Osteocyte (in vitro differentiated cells): ENCODE measurements around the gene SH3BP2. TPM values are rescaled to one million over a fixed set of nuclear protein-coding genes. Genes with fewer than 3 reads are reported as not detected.
A peak's percentile ranks its signal among the peaks of the same experiment; 100 is the strongest.

ENCODE experiments used
- DNase-seq: peaks from one replicate; pipeline ENCODE4 v3.0.0; 2021; ENCODE audit warnings: mixed read lengths; ENCODE audit not compliant: unreplicated experiment; ENCODE audit errors: extremely low spot score
- H3K27ac Mint-ChIP-seq: one replicate; pipeline ENCODE4 v1.8.0; 2021; ENCODE audit warnings: mild to moderate bottlenecking, mixed read lengths; ENCODE audit not compliant: unreplicated experiment
- H3K27me3 Mint-ChIP-seq: one replicate; pipeline ENCODE4 v1.8.0; 2021; ENCODE audit warnings: mixed read lengths; ENCODE audit not compliant: unreplicated experiment
- H3K36me3 Mint-ChIP-seq: one replicate; pipeline ENCODE4 v1.8.0; 2021; ENCODE audit warnings: mixed read lengths; ENCODE audit not compliant: unreplicated experiment
- H3K4me1 Mint-ChIP-seq: one replicate; pipeline ENCODE4 v1.8.0; 2021; ENCODE audit warnings: mixed read lengths; ENCODE audit not compliant: unreplicated experiment
- H3K4me3 Mint-ChIP-seq: one replicate; pipeline ENCODE4 v1.8.0; 2021; ENCODE audit warnings: mild to moderate bottlenecking, moderate library complexity, mixed read lengths; ENCODE audit not compliant: unreplicated experiment
- H3K9me3 Mint-ChIP-seq: one replicate; pipeline ENCODE4 v1.8.0; 2021; ENCODE audit warnings: mixed read lengths; ENCODE audit not compliant: unreplicated experiment
- CTCF ChIP-seq: fragments of 200-600 bp; sonication (generic); IDR thresholded peaks from 2 replicates; pipeline ENCODE4 v1.5.0; 2021; ENCODE audit warnings: antibody characterized with exemption, mild to moderate bottlenecking, moderate library complexity
- total RNA-seq: library from RNA; stranded (reverse); gene quantifications from 2 replicates; pipeline ENCODE4 v1.2.1, GENCODE V29; 2021

Gene SH3BP2
- total RNA-seq, 1 donor from 2014 or later, result 110 TPM

DNA sequence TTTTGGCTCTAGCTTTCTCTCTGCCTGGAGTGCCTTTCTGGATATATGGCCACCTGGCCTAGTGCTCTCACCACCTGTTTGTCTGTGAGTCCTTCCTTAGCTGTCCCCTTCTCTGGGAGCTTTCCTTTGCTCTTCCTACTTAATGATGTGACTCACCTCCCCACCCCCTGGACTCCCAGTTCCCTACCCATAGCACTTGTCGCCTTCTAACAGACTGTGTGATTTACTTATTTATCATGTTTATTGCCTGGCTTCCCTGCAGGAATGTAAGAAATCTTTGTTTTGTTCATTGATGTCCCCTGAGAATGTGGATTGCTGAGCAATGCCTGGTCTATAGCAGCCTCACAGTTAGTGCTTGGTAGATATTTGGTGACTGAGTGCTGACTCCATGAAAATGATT is 69.6 kb downstream of the SH3BP2 start:
- peaks cover 62% of the 10 kb centered on the region for H3K4me1 Mint-ChIP-seq
- H3K4me3 Mint-ChIP-seq, result no peak overlapping the region

GRCh38 chr4:2863649-2864048 is 70.8 kb downstream of the SH3BP2 start:
- no peak overlapping the region for H3K27ac Mint-ChIP-seq
- H3K4me1 Mint-ChIP-seq, result peaks cover 67% of the 10 kb centered on the region
- H3K9me3 Mint-ChIP-seq, result no peaks in the 10 kb centered on the region
- no peak overlapping the region for H3K4me3 Mint-ChIP-seq
- TF ChIP-seq CTCF, result no peak
- H3K27me3 Mint-ChIP-seq, result no peaks in the 10 kb centered on the region
- DNase-seq, result no peak
- H3K36me3 Mint-ChIP-seq, result peaks cover 4% of the 10 kb centered on the region

More for the DNA sequence above, 69.6 kb downstream of the SH3BP2 start:
- no peaks in the 10 kb centered on the region for H3K27me3 Mint-ChIP-seq
- no peak for DNase-seq
- H3K27ac Mint-ChIP-seq, result peak overlapping the region; percentile 61
- no peaks in the 10 kb centered on the region for H3K9me3 Mint-ChIP-seq
- peaks cover under 1% of the 10 kb centered on the region for H3K36me3 Mint-ChIP-seq
- no peak for TF ChIP-seq CTCF

GRCh38 chr4:2865196-2865780 is 72.4 kb downstream of the SH3BP2 start:
- H3K4me3 Mint-ChIP-seq, result no peak overlapping the region
- H3K4me1 Mint-ChIP-seq, result peaks cover 68% of the 10 kb centered on the region
- H3K27ac Mint-ChIP-seq, result peak overlapping the region; percentile 29
- H3K9me3 Mint-ChIP-seq, result no peaks in the 10 kb centered on the region
- DNase-seq, result no peak
- TF ChIP-seq CTCF, result no peak
- H3K36me3 Mint-ChIP-seq, result peaks cover 4% of the 10 kb centered on the region
- H3K27me3 Mint-ChIP-seq, result no peaks in the 10 kb centered on the region

DNA sequence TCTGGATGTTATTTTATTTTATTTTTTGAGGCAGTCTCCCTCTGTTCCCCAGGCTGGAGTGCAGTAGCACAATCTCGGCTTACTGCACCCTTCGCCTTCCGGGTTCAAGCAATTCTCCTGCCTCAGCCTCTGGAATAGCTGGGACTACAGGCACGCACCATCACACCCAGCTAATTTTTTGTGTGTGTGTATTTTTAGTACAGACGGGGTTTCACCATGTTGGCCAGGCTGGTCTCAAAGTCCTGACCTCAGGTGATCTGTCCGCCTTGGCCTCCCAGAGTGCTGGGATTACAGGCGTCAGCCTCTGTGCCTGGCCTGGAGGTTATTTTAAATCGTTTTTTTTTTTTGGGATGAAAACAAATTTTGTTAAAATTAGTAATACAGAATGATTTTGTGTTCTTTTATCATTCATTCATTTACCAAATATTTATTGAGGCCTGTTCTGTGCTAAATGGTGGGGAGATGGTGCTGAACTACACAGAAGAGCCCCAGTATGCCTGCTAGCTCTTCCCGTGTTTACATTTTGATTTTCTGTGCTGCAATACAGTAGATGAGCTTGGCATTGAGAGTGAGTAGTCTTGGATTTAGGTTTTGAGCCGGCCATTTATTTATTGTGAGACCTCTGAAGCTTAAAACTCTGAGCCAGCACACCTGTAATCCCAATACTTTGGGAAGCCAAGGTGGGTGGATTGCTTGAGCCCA is 73.4 kb downstream of the SH3BP2 start:
- no peak for DNase-seq
- no peak for TF ChIP-seq CTCF
- Mint-ChIP-seq H3K27ac (peak overlapping the region; percentile 41), H3K4me3 (no peak overlapping the region), H3K36me3 (peaks cover 4% of the 10 kb centered on the region), H3K27me3 (no peaks in the 10 kb centered on the region), H3K9me3 (no peaks in the 10 kb centered on the region), H3K4me1 (peaks cover 61% of the 10 kb centered on the region)

- no peaks in the 10 kb centered on the region for H3K9me3 Mint-ChIP-seq
- H3K36me3 Mint-ChIP-seq, result peaks cover 4% of the 10 kb centered on the region
- DNase-seq, result no peak
- H3K4me1 Mint-ChIP-seq, result peaks cover 59% of the 10 kb centered on the region
- H3K27ac Mint-ChIP-seq, result peak overlapping the region; percentile 41
- TF ChIP-seq CTCF, result no peak
- no peak overlapping the region for H3K4me3 Mint-ChIP-seq
- H3K27me3 Mint-ChIP-seq, result no peaks in the 10 kb centered on the region
Observed at GRCh38 chr4:2866891-2867290, 74.0 kb downstream of the SH3BP2 start.
